ENCODE data around the gene JCAD. TPM values are rescaled to one million over a fixed set of nuclear protein-coding genes. Genes with fewer than 3 reads are reported as not detected.

JCAD gene
- total and polyA plus RNA-seq, 2 experiments from 2014 or later, result 17.2 to 44.3 TPM

DNA sequence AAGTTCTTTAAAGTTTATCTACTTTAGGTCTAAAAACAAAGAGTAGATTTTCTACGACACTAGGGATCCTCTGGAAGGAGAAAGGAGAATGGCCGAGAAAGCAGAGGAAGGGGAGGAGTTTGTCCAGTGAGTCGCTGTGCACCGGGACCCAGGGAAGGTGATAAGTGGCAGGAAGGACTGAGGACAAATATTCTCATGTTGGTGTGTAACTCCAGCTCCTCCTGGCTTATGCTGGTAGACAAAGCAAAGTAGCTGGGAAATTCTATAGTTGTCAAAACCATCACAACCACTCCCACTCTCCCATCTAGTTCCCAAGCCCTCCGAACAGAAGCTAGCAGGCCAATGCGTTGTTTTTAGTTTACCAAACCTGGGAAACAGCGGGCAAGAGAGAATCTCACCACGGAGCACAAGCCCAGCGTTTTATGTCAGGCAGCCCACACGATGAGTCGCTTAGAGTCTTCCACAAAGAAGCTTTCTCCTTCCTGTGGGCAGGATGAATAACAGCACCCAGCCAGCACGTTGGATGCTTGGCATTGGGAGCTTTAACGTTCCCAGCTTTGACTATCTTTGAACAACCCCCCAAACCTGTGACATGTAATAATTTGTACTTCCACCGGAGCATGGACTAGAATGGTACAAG lies 32.9 kb upstream of the JCAD start:
- Histone ChIP-seq H3K36me3 (no peaks in the 10 kb centered on the region), H3K4me3 (no peak overlapping the region), H3K9me3 (ENCODE audit: low read depth) (no peaks in the 10 kb centered on the region), H3K27ac (peak overlapping the region; percentile 69), H3K4me1 (ENCODE audit: low read depth) (peaks cover 10% of the 10 kb centered on the region), H3K27me3 (no peaks in the 10 kb centered on the region)
- TF ChIP-seq, protein P1, sequence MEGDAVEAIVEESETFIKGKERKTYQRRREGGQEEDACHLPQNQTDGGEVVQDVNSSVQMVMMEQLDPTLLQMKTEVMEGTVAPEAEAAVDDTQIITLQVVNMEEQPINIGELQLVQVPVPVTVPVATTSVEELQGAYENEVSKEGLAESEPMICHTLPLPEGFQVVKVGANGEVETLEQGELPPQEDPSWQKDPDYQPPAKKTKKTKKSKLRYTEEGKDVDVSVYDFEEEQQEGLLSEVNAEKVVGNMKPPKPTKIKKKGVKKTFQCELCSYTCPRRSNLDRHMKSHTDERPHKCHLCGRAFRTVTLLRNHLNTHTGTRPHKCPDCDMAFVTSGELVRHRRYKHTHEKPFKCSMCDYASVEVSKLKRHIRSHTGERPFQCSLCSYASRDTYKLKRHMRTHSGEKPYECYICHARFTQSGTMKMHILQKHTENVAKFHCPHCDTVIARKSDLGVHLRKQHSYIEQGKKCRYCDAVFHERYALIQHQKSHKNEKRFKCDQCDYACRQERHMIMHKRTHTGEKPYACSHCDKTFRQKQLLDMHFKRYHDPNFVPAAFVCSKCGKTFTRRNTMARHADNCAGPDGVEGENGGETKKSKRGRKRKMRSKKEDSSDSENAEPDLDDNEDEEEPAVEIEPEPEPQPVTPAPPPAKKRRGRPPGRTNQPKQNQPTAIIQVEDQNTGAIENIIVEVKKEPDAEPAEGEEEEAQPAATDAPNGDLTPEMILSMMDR (IDR thresholded peaks at IDR 0.05; ENCODE audit: low read depth, low read length), result no peak
- peak in 1 of 2 donors; percentile 46 for DNase-seq (ENCODE audit: low read depth in 1 of 2, low spot score in 1 of 2)

DNA sequence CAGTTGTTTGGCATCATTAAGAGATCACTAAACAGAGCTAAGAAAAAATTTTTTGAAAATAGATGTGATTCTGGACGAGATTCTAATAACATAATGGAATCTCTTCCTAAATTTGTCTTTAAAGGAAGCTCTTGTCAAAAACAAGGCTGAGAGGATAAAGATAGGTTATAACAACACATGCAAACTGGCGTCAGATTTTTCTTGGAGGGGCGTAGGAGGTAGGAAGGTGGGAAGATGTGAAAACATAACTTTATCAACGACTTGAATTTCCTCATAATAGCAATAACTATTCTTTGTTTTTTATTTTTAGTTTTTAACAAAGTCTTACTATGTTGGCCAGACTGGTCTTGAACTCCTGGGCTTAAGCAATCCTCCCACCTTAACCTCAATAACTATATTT lies 31.8 kb upstream of the JCAD start:
- Histone ChIP-seq H3K27me3 (no peaks in the 10 kb centered on the region), H3K4me1 (ENCODE audit: low read depth) (peaks cover 17% of the 10 kb centered on the region), H3K27ac (no peak overlapping the region), H3K9me3 (ENCODE audit: low read depth) (no peaks in the 10 kb centered on the region), H3K36me3 (no peaks in the 10 kb centered on the region), H3K4me3 (no peak overlapping the region)
- TF ChIP-seq, protein P1 (IDR thresholded peaks at IDR 0.05; ENCODE audit: low read depth, low read length), result no peak
- no peak for DNase-seq (ENCODE audit: low read depth in 1 of 2, low spot score in 1 of 2)

DNA sequence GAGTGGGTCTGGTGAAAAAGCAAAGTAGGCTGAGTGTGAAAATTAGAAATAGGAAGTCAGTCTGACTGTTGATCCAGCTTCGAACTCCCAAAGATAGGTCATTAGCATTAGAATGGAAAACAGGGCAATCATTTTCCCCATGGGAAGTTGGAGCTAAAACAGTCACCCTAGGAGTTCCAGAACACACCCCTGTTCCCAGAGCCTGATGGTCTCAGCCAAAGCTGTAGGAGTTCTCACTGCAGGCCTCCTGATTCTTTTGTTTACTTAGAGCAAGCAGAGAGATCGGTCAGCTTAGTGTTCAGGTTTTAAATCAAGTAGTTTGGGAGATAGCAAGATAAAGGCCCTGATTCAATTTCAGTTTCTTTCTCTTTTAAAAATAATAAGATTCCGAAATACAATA lies 28.8 kb upstream of the JCAD start:
- Histone ChIP-seq H3K4me3 (no peak overlapping the region), H3K4me1 (ENCODE audit: low read depth) (peaks cover 18% of the 10 kb centered on the region), H3K27ac (peak overlapping the region; percentile 20), H3K27me3 (no peaks in the 10 kb centered on the region), H3K9me3 (ENCODE audit: low read depth) (no peaks in the 10 kb centered on the region), H3K36me3 (no peaks in the 10 kb centered on the region)
- TF ChIP-seq, protein P1 (IDR thresholded peaks at IDR 0.05; ENCODE audit: low read depth, low read length), result no peak
- no peak for DNase-seq (ENCODE audit: low read depth in 1 of 2, low spot score in 1 of 2)

DNA sequence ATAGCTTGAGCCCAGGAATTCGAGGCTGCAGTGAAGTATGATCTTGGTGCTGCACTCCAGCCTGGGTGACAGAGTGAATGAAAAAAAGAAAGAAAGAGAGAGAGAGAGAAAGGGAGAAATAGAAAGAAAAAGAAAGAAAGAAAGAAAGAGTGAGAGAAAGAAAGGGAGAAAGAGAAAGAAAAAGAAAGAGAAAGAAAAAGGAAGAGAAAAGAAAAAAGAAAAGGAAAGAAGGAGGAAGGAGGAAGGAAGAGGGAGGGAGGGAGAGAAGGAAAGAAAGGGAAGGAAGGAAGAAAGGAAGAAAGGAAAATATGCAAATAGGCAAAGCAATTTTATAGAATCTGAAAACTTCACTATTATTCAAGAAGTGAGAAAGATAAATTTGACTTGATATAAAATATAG lies 24.5 kb upstream of the JCAD start:
- Histone ChIP-seq H3K4me3 (no peak overlapping the region), H3K27me3 (no peaks in the 10 kb centered on the region), H3K4me1 (ENCODE audit: low read depth) (peaks cover 14% of the 10 kb centered on the region), H3K36me3 (no peaks in the 10 kb centered on the region), H3K27ac (no peak overlapping the region), H3K9me3 (ENCODE audit: low read depth) (no peaks in the 10 kb centered on the region)
- TF ChIP-seq, protein P1 (IDR thresholded peaks at IDR 0.05; ENCODE audit: low read depth, low read length), result no peak
- DNase-seq (ENCODE audit: low read depth in 1 of 2, low spot score in 1 of 2), result no peak

DNA sequence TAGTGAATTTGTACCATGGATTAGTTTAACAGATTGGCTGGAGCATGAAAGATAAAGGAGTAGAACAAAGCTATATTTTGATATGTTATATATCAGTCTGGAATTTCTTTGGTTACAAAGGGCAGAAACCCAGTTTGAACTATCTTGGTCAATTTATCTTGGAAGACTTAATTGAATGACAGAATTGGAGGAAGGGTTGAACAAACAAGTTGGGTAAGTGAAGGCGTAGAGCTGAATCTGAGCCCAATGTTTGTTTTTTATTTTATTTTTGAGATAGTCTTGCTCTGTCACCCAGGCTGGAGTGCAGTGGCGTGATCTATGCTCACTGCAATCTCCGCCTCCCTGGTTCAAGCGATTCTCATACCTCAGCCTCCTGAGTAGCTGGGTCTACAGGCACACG lies 21.8 kb upstream of the JCAD start:
- Histone ChIP-seq H3K27ac (no peak overlapping the region), H3K4me3 (no peak overlapping the region), H3K27me3 (no peaks in the 10 kb centered on the region), H3K36me3 (no peaks in the 10 kb centered on the region), H3K9me3 (ENCODE audit: low read depth) (no peaks in the 10 kb centered on the region), H3K4me1 (ENCODE audit: low read depth) (peaks cover 5% of the 10 kb centered on the region)
- DNase-seq (ENCODE audit: low read depth in 1 of 2, low spot score in 1 of 2), result no peak
- TF ChIP-seq, protein P1 (IDR thresholded peaks at IDR 0.05; ENCODE audit: low read depth, low read length), result no peak
